HCT116 (cell line): ENCODE measurements around the gene KHSRP.
A peak's percentile ranks its signal among the peaks of the same experiment; 100 is the strongest.

ENCODE experiments used
- CEBPB ChIP-seq: IDR thresholded peaks from 2 replicates; pipeline ENCODE4 v1.6.1; 2012; ENCODE audit warnings: low read depth
- CTCF ChIP-seq, 3 experiments: fragments of 200-600 bp in 1 of 3; sonication (generic) in 1 of 3; IDR thresholded peaks in 2 of 3; conservative IDR thresholded peaks in 1 of 3; 2 replicates each; pipeline ENCODE4 v1.5.1; 2012 to 2017; ENCODE audit warnings: low read depth in 2 of 3, low read length in 2 of 3, antibody characterized with exemption in 1 of 3, borderline replicate concordance in 1 of 3, control low read depth in 1 of 3, mild to moderate bottlenecking in 1 of 3, mixed read lengths in 1 of 3, mixed run types in 1 of 3, moderate library complexity in 1 of 3; ENCODE audit not compliant: insufficient read depth in 1 of 3
- ELF1 ChIP-seq: IDR thresholded peaks from 2 replicates; pipeline ENCODE4 v1.6.1; 2012; ENCODE audit warnings: low read depth, borderline replicate concordance
- EZH2 ChIP-seq: fragments of 200-600 bp; sonication (generic); IDR thresholded peaks from 2 replicates; pipeline ENCODE4 v1.6.1; 2017; ENCODE audit warnings: antibody characterized with exemption, mixed run types
- EZH2phosphoT487 ChIP-seq: fragments of 200-600 bp; IDR thresholded peaks from 2 replicates; pipeline ENCODE4 v1.6.1; 2018; ENCODE audit warnings: antibody characterized with exemption, borderline replicate concordance
- POLR2A ChIP-seq: IDR thresholded peaks from 2 replicates; pipeline ENCODE4 v1.7.0; 2011; ENCODE audit warnings: borderline replicate concordance; ENCODE audit not compliant: insufficient read depth, insufficient read length; ENCODE audit errors: extremely low read depth
- POLR2AphosphoS5 ChIP-seq: IDR thresholded peaks from 2 replicates; pipeline ENCODE4 v1.6.1; 2011; ENCODE audit warnings: mild to moderate bottlenecking, low read depth, low read length, moderate library complexity
- RAD21 ChIP-seq: IDR thresholded peaks from 2 replicates; pipeline ENCODE4 v1.6.1; 2012; ENCODE audit warnings: low read depth, mild to moderate bottlenecking
- REST ChIP-seq: IDR thresholded peaks from 2 replicates; pipeline ENCODE4 v1.6.1; 2012; ENCODE audit warnings: low read depth
- SIN3A ChIP-seq: IDR thresholded peaks from 2 replicates; pipeline ENCODE4 v1.6.1; 2012; ENCODE audit warnings: low read depth
- ZBTB33 ChIP-seq: IDR thresholded peaks from 2 replicates; pipeline ENCODE4 v1.6.1; 2011; ENCODE audit warnings: mild to moderate bottlenecking, low read length, moderate library complexity; ENCODE audit not compliant: insufficient replicate concordance; ENCODE audit errors: extremely low read depth
- ZNF274 ChIP-seq: fragments of 200-500 bp; sonication (Bioruptor generic); IDR thresholded peaks from 2 replicates; pipeline ENCODE4 v1.6.1; 2014; ENCODE audit warnings: mild to moderate bottlenecking, low read depth, low read length, inconsistent platforms

GRCh38 chr19:6412447-6413091 is 12.0 kb downstream of the KHSRP start:
- TF ChIP-seq POLR2AphosphoS5, result no peak; the same call in 1 of the 2 replicates
- no peak for TF ChIP-seq REST
- TF ChIP-seq CTCF (IDR thresholded peaks at IDR 0.05 in 2 of 3, conservative IDR thresholded peaks at IDR 0.05 in 1 of 3; ENCODE audit: borderline replicate concordance in 1 of 3, insufficient read depth in 1 of 3, low read depth in 2 of 3, low read length in 2 of 3), result peak; percentile 48 to 95 (median 87); a peak in 5 of 6 replicates
- no peak for TF ChIP-seq EZH2phosphoT487
- TF ChIP-seq ZNF274, result no peak
- no peak for TF ChIP-seq ZBTB33
- no peak for TF ChIP-seq POLR2A
- TF ChIP-seq CEBPB, result no peak
- TF ChIP-seq EZH2, result no peak
- no peak for TF ChIP-seq ELF1
- TF ChIP-seq RAD21, result peak; percentile 57
- no peak for TF ChIP-seq SIN3A
